Measurements from ENCODE around the gene FOCAD. TPM values are rescaled to one million over a fixed set of nuclear protein-coding genes. Genes with fewer than 3 reads are reported as not detected.

Gene FOCAD
- total RNA-seq, 2 donors from 2014 or later: 42.5 to 50.1 TPM

- Histone ChIP-seq H3K36me3 (peaks cover 25% of the 10 kb centered on the region), H3K9me3 (no peaks in the 10 kb centered on the region), H3K27me3 (no peaks in the 10 kb centered on the region), H3K4me1 (no peaks in the 10 kb centered on the region), H3K27ac (no peak overlapping the region), H3K4me3 (no peak overlapping the region)
- no peak for DNase-seq (ENCODE audit: low spot score)
- no peak for TF ChIP-seq CTCF (IDR thresholded peaks at IDR 0.05)
These were observed 305.9 kb downstream of the FOCAD start for GRCh38 chr9:20989923-20990341.

DNA sequence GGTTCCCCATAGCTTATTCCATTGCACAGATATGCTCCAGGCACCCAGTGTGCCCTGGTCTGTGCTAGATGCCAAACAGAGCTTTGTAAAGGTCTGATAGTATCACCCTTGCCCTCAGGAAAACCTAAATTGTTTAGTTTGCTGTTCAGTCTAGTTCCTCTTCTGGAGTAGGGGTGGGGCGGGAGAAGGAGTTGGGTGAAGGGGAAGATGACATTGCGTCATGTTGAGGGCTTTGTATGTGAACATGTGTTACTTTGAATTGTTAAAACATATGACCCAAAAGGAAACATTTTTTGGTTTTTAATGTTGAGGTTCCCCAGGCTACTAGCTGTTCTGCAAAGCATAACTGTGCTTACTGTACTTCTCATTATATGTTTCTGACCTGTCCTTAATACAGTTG is 306.8 kb downstream of the FOCAD start:
- H3K9me3 ChIP-seq: no peaks in the 10 kb centered on the region
- DNase-seq (ENCODE audit: low spot score): no peak
- H3K27me3 ChIP-seq: no peaks in the 10 kb centered on the region
- no peak overlapping the region for H3K27ac ChIP-seq
- no peak for TF ChIP-seq CTCF (IDR thresholded peaks at IDR 0.05)
- peaks cover 31% of the 10 kb centered on the region for H3K36me3 ChIP-seq
- no peaks in the 10 kb centered on the region for H3K4me1 ChIP-seq
- H3K4me3 ChIP-seq: no peak overlapping the region

GRCh38 chr9:20994486-20994885 is 310.4 kb downstream of the FOCAD start:
- no peak for TF ChIP-seq CTCF (IDR thresholded peaks at IDR 0.05)
- no peak for DNase-seq (ENCODE audit: low spot score)
- H3K9me3 ChIP-seq: no peaks in the 10 kb centered on the region
- peaks cover 32% of the 10 kb centered on the region for H3K36me3 ChIP-seq
- H3K4me3 ChIP-seq: no peak overlapping the region
- H3K27me3 ChIP-seq: no peaks in the 10 kb centered on the region
- no peaks in the 10 kb centered on the region for H3K4me1 ChIP-seq
- H3K27ac ChIP-seq: no peak overlapping the region

GRCh38 chr9:20995616-20996015 is 311.6 kb downstream of the FOCAD start:
- TF ChIP-seq CTCF (IDR thresholded peaks at IDR 0.05): no peak
- peaks cover 25% of the 10 kb centered on the region for H3K36me3 ChIP-seq
- no peak overlapping the region for H3K4me3 ChIP-seq
- no peak for DNase-seq (ENCODE audit: low spot score)
- H3K9me3 ChIP-seq: peaks cover 0 to 5% of the 10 kb centered on the region in 2 donors
- H3K27me3 ChIP-seq: no peaks in the 10 kb centered on the region
- H3K4me1 ChIP-seq: no peaks in the 10 kb centered on the region
- no peak overlapping the region for H3K27ac ChIP-seq

- DNase-seq (ENCODE audit: low spot score): no peak
- no peak overlapping the region for H3K4me3 ChIP-seq
- H3K27ac ChIP-seq: no peak overlapping the region
- TF ChIP-seq CTCF (IDR thresholded peaks at IDR 0.05): no peak
- no peaks in the 10 kb centered on the region for H3K27me3 ChIP-seq
- peaks cover 0 to 12% of the 10 kb centered on the region in 2 donors for H3K9me3 ChIP-seq
- H3K4me1 ChIP-seq: no peaks in the 10 kb centered on the region
- H3K36me3 ChIP-seq: peaks cover 20% of the 10 kb centered on the region
These were observed 312.8 kb downstream of the FOCAD start for GRCh38 chr9:20996809-20997208.

GRCh38 chr9:20997503-20998076 is 313.5 kb downstream of the FOCAD start:
- no peak for DNase-seq (ENCODE audit: low spot score)
- TF ChIP-seq CTCF (IDR thresholded peaks at IDR 0.05): no peak
- Histone ChIP-seq H3K9me3 (peaks cover 0 to 12% of the 10 kb centered on the region in 2 donors), H3K36me3 (peaks cover 15% of the 10 kb centered on the region), H3K27me3 (no peaks in the 10 kb centered on the region), H3K4me1 (no peaks in the 10 kb centered on the region), H3K4me3 (no peak overlapping the region), H3K27ac (no peak overlapping the region)
